Measurements from ENCODE around the gene SLC9C1.
A peak's percentile ranks its signal among the peaks of the same experiment; 100 is the strongest.
"Not testable (repeated sequence)": the region's sequence is repeated elsewhere in the genome, so short reads cannot be mapped to it uniquely, and the experiment has no call there.

The SLC9C1 gene

DNA sequence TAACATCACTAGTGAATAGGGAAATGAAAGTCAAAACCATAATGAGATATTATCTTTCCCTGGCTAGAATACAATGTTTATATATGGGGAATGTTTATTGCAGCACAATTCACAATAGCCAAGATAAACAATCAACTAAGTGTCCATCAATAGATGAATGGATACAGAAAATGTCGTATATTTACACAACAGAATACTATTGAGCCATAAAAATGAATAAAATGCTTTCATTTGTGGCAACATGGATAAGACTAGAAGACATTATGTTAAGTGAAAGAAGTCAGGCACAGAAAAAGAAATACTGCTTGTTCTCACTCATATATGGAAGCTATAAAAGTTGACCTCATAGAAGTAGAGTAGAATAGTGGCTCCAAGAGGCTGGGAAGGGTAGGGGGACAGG is 65.2 kb downstream of the SLC9C1 start:
- no peak for DNase-seq (ENCODE audit: low read depth)
- no peak overlapping the region for H3K4me3 ChIP-seq (ENCODE audit: low read depth, low read length)

DNA sequence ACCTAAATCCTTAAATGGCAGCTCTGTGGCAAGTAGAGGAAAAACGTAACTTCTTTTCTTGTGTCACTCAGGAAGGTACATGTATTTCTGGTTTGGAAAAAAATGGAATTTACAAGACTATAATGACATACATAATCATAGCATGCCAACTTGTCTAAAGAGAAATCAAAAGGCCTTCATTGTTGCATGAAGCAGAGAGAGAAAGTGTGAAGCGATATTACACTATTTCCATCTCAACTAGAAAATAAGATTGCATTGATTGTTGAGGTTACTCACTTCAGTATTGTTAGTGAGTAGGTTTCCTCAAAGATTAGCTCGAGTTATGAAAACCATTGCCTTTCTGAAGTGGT is 93.7 kb downstream of the SLC9C1 start:
- DNase-seq (ENCODE audit: low read depth): no peak

DNA sequence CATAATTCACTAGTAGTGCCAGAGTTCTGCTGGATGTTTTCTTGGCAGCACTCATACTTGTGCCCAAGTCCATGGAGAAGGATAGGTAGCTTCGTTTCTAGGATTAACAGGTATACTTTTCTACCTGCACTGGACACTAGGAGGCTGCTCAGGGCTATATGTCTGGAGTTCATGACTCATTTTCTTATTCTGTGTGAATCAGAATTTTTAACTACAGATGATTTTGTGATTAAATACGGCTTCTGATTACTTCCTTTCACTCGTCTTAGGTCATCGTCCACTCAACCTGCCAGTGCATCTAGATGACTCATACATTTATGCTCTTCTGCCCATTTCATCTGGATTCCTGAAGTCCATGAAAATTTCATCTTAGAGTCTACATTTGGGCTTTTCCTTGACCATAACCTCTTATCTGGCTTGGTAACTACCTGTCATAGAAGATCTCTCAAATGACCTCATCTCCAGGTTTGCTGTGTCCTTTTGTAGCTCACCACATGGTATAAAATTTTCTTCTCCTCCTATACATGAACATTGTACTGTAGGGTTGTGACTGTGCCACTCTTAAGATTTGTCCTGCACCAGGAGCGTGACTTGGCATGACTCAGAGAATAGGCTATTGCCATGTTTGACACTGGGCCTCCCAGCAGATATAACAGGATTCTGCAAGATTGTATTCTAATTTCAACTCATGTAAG is 94.2 kb downstream of the SLC9C1 start:
- DNase-seq (ENCODE audit: low read depth): no peak
- H3K4me3 ChIP-seq (ENCODE audit: low read depth, low read length): no peak overlapping the region

More for the DNA sequence above, 93.7 kb downstream of the SLC9C1 start:
- no peak overlapping the region for H3K4me3 ChIP-seq (ENCODE audit: low read depth, low read length)

DNA sequence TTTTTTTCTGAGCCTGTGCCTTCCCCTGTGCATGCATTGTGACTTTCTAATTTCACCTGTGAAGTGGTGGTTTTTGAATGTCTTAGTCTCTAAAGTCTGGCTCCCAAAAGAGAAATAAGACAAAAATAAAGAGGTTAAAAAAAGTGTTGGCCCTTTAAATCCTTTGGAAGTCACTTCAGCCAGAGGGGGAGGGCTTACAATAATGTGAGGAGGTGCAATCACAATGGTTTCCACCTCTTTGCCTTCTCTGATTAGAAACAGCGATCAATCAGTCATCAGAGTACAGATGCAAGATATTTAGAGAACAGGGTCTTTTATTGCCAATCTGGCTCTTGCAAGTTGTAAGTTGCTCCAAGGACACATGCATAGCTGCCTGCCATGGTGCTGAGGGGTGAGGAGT is 96.9 kb downstream of the SLC9C1 start:
- H3K4me3 ChIP-seq (ENCODE audit: low read depth, low read length): no peak overlapping the region
- DNase-seq (ENCODE audit: low read depth): no peak

DNA sequence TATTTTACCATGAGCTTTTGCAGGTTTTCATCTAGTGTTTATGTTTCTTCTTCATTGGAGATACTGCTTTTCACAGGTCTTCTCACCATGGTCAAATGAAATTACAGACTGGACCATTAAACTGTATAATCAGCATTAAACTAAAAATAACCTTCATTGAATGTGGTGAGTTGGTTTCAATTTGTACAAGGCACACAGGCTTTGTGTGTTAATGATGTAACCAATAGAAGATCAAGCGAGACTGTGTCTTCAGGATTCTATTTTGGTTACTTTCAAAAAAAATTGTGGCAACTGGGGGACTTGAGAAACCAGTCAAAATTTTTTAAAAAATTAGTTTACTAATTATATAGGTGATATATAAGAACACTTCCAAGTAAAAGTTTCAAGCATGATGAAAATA is 106.7 kb downstream of the SLC9C1 start:
- no peak overlapping the region for H3K4me3 ChIP-seq (ENCODE audit: low read depth, low read length)
- no peak for DNase-seq (ENCODE audit: low read depth)

DNA sequence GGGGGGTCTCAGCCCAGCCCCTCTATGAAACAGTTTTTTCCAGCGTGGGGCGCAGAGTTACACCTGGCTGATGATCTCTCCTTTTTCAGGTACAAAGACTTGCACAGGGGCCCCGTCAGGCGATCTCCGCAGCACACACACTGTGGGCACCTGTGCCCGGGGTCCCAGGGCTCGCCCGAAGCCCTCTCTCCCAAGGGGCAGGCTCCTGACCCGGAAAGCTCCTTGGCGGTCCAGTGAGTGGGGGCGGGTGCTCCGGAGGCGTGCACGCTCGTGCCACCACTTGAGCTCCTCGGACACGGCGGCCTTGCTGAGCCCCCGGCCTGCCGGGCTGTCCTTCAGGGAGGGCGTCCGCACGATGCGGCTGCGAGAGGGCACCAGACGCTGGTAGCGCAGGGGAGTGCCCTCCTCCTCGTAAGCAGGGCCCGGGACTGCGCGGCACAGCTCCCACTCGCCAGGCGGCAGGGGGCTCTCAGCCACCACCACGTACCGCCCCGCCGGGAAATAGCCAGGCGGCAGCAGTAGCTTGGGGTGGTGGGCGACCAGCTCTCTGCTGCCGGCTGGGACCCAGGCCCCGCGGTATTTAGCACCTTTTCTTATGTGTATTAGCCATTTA is 108.5 kb downstream of the SLC9C1 start:
- H3K4me3 ChIP-seq (ENCODE audit: low read depth, low read length): peak overlapping the region; percentile 28
- not testable (repeated sequence) for DNase-seq (ENCODE audit: low read depth)

DNA sequence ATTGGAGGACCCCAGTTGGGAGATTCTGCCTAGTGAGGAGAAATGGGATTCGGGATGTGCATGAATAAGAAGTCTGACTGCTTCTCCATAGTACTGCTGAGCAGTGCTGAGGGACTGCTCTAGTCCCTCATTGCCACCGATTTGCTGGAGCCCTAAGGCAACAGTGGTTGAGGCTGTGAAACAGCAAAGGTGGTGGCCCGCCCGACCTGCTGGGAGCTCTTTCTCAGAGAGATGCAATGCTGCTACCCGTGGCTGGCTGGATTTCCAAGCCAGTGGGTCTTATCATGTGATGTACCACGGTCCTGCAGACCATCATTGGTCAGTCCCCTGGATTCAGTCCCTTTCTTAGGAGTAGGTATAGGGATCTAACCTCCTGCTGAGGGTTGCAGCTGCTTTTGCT is 118.4 kb downstream of the SLC9C1 start:
- H3K4me3 ChIP-seq (ENCODE audit: low read depth, low read length): no peak overlapping the region
- no peak for DNase-seq (ENCODE audit: low read depth)

GRCh38 chr3:112175037-112175436 is 119.0 kb downstream of the SLC9C1 start:
- no peak for DNase-seq (ENCODE audit: low read depth)

GRCh38 chr3:112171144-112171543 is 122.9 kb downstream of the SLC9C1 start:
- no peak for DNase-seq (ENCODE audit: low read depth)
- H3K4me3 ChIP-seq (ENCODE audit: low read depth, low read length): no peak overlapping the region

More at GRCh38 chr3:112175037-112175436, 119.0 kb downstream of the SLC9C1 start:
- H3K4me3 ChIP-seq (ENCODE audit: low read depth, low read length): no peak overlapping the region

DNA sequence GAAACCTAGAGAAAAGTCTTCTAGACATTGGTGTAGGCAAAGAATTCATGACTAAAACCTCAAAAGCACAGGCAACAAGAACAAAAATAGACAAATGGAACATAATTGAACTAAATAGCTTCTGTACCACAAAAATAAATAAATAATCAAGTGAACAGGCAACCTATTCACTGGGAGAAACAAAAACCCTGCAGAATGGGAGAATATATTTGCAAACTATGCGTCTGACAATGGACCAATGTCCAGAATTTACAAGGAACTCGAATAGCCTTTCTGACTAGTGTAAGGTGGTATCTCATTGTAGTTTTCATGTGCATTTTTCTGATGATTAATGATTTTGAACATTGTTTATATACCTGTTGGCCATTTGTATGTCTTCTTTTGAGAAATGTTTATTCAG is 124.0 kb downstream of the SLC9C1 start:
- H3K4me3 ChIP-seq (ENCODE audit: low read depth, low read length): no peak overlapping the region
- no peak for DNase-seq (ENCODE audit: low read depth)

GRCh38 chr3:112167758-112168157 is 126.3 kb downstream of the SLC9C1 start:
- H3K4me3 ChIP-seq (ENCODE audit: low read depth, low read length): no peak overlapping the region
- no peak for DNase-seq (ENCODE audit: low read depth)

GRCh38 chr3:112149136-112149535 is 144.9 kb downstream of the SLC9C1 start:
- no peak for DNase-seq (ENCODE audit: low read depth)

DNA sequence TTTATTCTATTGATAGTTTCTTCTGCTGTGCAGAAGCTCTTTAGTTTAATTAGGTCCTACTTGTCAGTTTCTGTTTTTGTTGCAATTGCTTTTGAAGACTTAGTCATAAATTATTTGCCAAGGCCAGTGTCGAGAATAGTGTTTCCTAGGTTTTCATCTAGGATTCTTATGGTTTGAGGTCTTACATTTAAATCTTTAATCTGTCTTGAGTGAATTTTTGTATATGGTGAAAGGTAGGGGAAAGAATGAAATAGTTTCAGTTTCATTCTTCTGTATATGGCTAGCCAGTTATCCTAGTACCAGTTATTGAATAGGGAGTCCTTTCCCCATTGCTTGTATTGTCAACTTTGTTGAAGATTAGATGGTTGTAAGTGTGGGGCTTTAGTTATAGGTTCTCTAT is 150.3 kb downstream of the SLC9C1 start:
- DNase-seq (ENCODE audit: low read depth): no peak
- no peak overlapping the region for H3K4me3 ChIP-seq (ENCODE audit: low read depth, low read length)

More at GRCh38 chr3:112149136-112149535, 144.9 kb downstream of the SLC9C1 start:
- H3K4me3 ChIP-seq (ENCODE audit: low read depth, low read length): no peak overlapping the region

GRCh38 chr3:112143251-112143650 is 150.8 kb downstream of the SLC9C1 start:
- no peak overlapping the region for H3K4me3 ChIP-seq (ENCODE audit: low read depth, low read length)
- no peak for DNase-seq (ENCODE audit: low read depth)

- H3K4me3 ChIP-seq (ENCODE audit: low read depth, low read length): no peak overlapping the region
- no peak for DNase-seq (ENCODE audit: low read depth)
Measured at GRCh38 chr3:112141293-112141692, 152.7 kb downstream of the SLC9C1 start.

- H3K4me3 ChIP-seq (ENCODE audit: low read depth, low read length): no peak overlapping the region
Measured at GRCh38 chr3:112140584-112140983, 153.4 kb downstream of the SLC9C1 start.

DNA sequence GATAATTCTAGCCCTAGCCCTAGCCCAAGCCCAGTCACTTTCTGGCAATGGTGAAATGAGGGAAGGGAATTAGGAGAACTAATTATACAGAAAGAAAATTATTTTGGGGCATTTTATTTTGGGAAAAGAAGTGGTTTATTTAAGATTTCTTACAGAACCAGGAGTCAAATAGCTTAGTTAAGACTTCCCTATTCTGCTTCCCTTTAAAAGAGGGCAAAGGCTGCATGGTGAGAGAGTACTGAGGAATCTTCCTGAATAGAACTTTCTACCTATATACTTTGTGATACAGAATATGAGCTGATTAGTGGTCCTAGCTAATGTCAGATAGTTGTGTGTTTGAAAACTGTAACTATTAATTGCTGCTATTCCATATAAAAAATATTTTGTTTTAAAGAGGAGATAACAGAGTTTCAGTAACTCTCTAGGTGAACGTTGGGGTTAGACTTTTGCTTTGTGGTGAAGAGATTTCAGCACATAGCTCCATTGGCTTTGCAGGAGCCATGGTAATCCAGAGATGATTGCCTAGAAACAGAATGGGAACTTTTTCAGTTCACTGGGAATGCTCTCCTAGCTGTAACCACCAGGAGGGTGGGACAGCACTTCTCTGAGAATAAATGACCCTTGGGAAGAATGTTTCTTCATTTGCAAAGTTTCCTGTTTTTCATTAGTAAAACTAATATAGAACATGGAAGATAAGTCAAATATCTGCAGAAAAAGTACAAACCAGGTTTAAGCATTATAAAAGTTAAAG is 155.6 kb downstream of the SLC9C1 start:
- no peak overlapping the region for H3K4me3 ChIP-seq (ENCODE audit: low read depth, low read length)
- no peak for DNase-seq (ENCODE audit: low read depth)

More at GRCh38 chr3:112140584-112140983, 153.4 kb downstream of the SLC9C1 start:
- DNase-seq (ENCODE audit: low read depth): no peak

DNA sequence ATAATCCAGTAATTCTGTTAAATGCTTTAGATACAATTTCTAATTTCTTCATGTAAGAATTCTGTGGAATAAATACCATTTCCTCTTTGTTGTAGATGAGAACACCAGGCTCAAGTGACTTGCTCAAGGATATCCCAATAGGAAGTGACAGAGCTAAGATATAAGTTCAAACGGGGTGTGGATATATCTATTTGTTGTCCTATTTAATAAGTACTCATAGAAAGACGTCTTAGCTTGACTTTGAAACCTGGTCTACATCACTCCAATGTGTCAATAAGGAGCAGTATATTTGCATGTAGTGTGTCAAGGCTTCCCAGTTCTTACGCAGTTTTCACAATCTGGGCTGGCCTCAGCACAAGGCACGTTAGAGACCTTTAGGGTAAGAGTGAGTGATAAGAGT is 156.2 kb downstream of the SLC9C1 start:
- no peak for DNase-seq (ENCODE audit: low read depth)
- H3K4me3 ChIP-seq (ENCODE audit: low read depth, low read length): no peak overlapping the region

GRCh38 chr3:112136959-112137693 is 156.9 kb downstream of the SLC9C1 start:
- no peak overlapping the region for H3K4me3 ChIP-seq (ENCODE audit: low read depth, low read length)
- DNase-seq (ENCODE audit: low read depth): no peak

GRCh38 chr3:112136046-112136445 is 158.0 kb downstream of the SLC9C1 start:
- no peak overlapping the region for H3K4me3 ChIP-seq (ENCODE audit: low read depth, low read length)
- DNase-seq (ENCODE audit: low read depth): no peak
